Neural cell (in vitro differentiated cells): ENCODE measurements around the gene C4BPA. TPM values are rescaled to one million over a fixed set of nuclear protein-coding genes. Genes with fewer than 3 reads are reported as not detected.

Experiments
- H2AFZ ChIP-seq: fragments of 200-600, 300-800 bp; sonication (generic), shearing (Covaris generic); 2 replicates; pipeline ENCODE4 v1.6.0; 2014; ENCODE audit warnings: low read depth, mild to moderate bottlenecking, antibody characterized with exemption, low read length, moderate library complexity
- H3F3A ChIP-seq: fragments of 200-600 bp; shearing (Covaris generic); 2 replicates; pipeline ENCODE4 v1.6.1; 2016; ENCODE audit warnings: mild to moderate bottlenecking, moderate library complexity, mixed read lengths, antibody characterized with exemption, low read length; ENCODE audit not compliant: insufficient read depth, poor library complexity, severe bottlenecking
- H3K27ac ChIP-seq: fragments of 200-600, 300-800 bp; sonication (generic), shearing (Covaris generic); 2 replicates; pipeline ENCODE4 v1.5.1; 2014; ENCODE audit warnings: mild to moderate bottlenecking, low read length, moderate library complexity
- H3K27me3 ChIP-seq: fragments of 300-800, 200-600 bp; sonication (generic), shearing (Covaris generic); 2 replicates; pipeline ENCODE4 v1.6.0; 2014; ENCODE audit warnings: mild to moderate bottlenecking, low read depth, low read length, moderate library complexity; ENCODE audit not compliant: insufficient read depth
- H3K36me3 ChIP-seq: fragments of 300-800, 200-600 bp; sonication (generic), shearing (Covaris generic); 2 replicates; pipeline ENCODE4 v1.5.1; 2014; ENCODE audit warnings: mild to moderate bottlenecking, antibody characterized with exemption, low read length, moderate library complexity; ENCODE audit not compliant: insufficient read depth
- H3K4me2 ChIP-seq: fragments of 300-800, 200-600 bp; sonication (generic), shearing (Covaris generic); 2 replicates; pipeline ENCODE4 v1.6.0; 2014; ENCODE audit warnings: mild to moderate bottlenecking, low read length
- H3K4me3 ChIP-seq: fragments of 300-800, 200-600 bp; sonication (generic), shearing (Covaris generic); 2 replicates; pipeline ENCODE4 v1.5.1; 2014; ENCODE audit warnings: mild to moderate bottlenecking, low read length, moderate library complexity
- H3K79me2 ChIP-seq: fragments of 200-600 bp; shearing (Covaris generic); replicated peaks from 2 replicates; pipeline ENCODE4 v1.6.0; 2014; ENCODE audit warnings: mild to moderate bottlenecking, low read length, moderate library complexity; ENCODE audit not compliant: insufficient read depth
- H3K9ac ChIP-seq: fragments of 300-800, 200-600 bp; sonication (generic), shearing (Covaris generic); 2 replicates; pipeline ENCODE4 v1.6.1; 2016; ENCODE audit warnings: mild to moderate bottlenecking, low read length, mixed read lengths
- H3K9me2 ChIP-seq: fragments of 200-600 bp; shearing (Covaris generic); 2 replicates; pipeline ENCODE4 v1.6.1; 2016; ENCODE audit warnings: mild to moderate bottlenecking, low read length, mixed read lengths; ENCODE audit not compliant: insufficient read depth
- H3K9me3 ChIP-seq: fragments of 200-600, 300-800 bp; sonication (generic), shearing (Covaris generic); 2 replicates; pipeline ENCODE4 v1.6.1; 2016; ENCODE audit warnings: mild to moderate bottlenecking, mixed run types, low read length, moderate library complexity, mixed read lengths
- H4K20me1 ChIP-seq: fragments of 200-600 bp; shearing (Covaris generic); 2 replicates; pipeline ENCODE4 v1.6.1; 2016; ENCODE audit warnings: mild to moderate bottlenecking, mixed run types; ENCODE audit not compliant: insufficient read depth
- CTCF ChIP-seq: fragments of 450-650 bp; IDR thresholded peaks from 2 replicates; pipeline ENCODE4 v1.5.1; 2014; ENCODE audit warnings: antibody characterized with exemption, mild to moderate bottlenecking, moderate library complexity; ENCODE audit not compliant: poor library complexity, severe bottlenecking
- EP300 ChIP-seq: fragments of 450-650 bp; conservative IDR thresholded peaks from 2 replicates; pipeline ENCODE4 v1.6.1; 2014; ENCODE audit warnings: antibody characterized with exemption, mild to moderate bottlenecking, moderate library complexity; ENCODE audit not compliant: poor library complexity, severe bottlenecking
- EZH2 ChIP-seq: fragments of 200-600, 300-800 bp; shearing (Covaris generic), sonication (generic); IDR thresholded peaks from 2 replicates; pipeline ENCODE4 v1.6.1; 2014; ENCODE audit warnings: antibody characterized with exemption, low read length, borderline replicate concordance, mild to moderate bottlenecking; ENCODE audit not compliant: insufficient read depth, poor library complexity, severe bottlenecking
- MXI1 ChIP-seq: fragments of 450-650 bp; conservative IDR thresholded peaks from 2 replicates; pipeline ENCODE4 v1.6.1; 2014; ENCODE audit warnings: antibody characterized with exemption, mild to moderate bottlenecking; ENCODE audit not compliant: poor library complexity, severe bottlenecking
- POLR2AphosphoS5 ChIP-seq: IDR thresholded peaks from 2 replicates; pipeline ENCODE4 v1.6.1; 2012
- RAD21 ChIP-seq: fragments of 450-650 bp; conservative IDR thresholded peaks from 2 replicates; pipeline ENCODE4 v1.6.1; 2014; ENCODE audit warnings: antibody characterized with exemption, mild to moderate bottlenecking, moderate library complexity
- REST ChIP-seq: IDR thresholded peaks from 2 replicates; pipeline ENCODE4 v1.6.1; 2012; ENCODE audit warnings: borderline replicate concordance
- SMC3 ChIP-seq: fragments of 450-650 bp; conservative IDR thresholded peaks from 2 replicates; pipeline ENCODE4 v1.6.1; 2014; ENCODE audit warnings: antibody characterized with exemption, mild to moderate bottlenecking, moderate library complexity; ENCODE audit not compliant: poor library complexity
- TAF1 ChIP-seq: IDR thresholded peaks from 2 replicates; pipeline ENCODE4 v1.6.1; 2012; ENCODE audit warnings: low read depth
- polyA plus RNA-seq: library from polyadenylated mRNA; depleted of rRNA; stranded (reverse); fragments of >200 nt; gene quantifications from 2 replicates; pipeline ENCODE4 v1.2.3, GENCODE V29; 2014

The C4BPA gene
- polyA plus RNA-seq, 1 donor from 2014 or later, result not detected

GRCh38 chr1:207115269-207115668, 11.2 kb downstream of the C4BPA start:
- Histone ChIP-seq H4K20me1 (no peaks in the 10 kb centered on the region), H3F3A (no peaks in the 10 kb centered on the region), H3K9ac (no peak overlapping the region), H3K9me2 (no peaks in the 10 kb centered on the region), H2AFZ (no peak overlapping the region), H3K79me2 (no peaks in the 10 kb centered on the region), H3K9me3 (no peaks in the 10 kb centered on the region), H3K27ac (no peak overlapping the region), H3K27me3 (no peaks in the 10 kb centered on the region), H3K4me2 (no peak overlapping the region), H3K36me3 (no peaks in the 10 kb centered on the region), H3K4me3 (no peak overlapping the region)
- TF ChIP-seq REST, result no peak
- no peak for TF ChIP-seq CTCF
- TF ChIP-seq RAD21, result no peak
- TF ChIP-seq POLR2AphosphoS5, result no peak
- no peak for TF ChIP-seq SMC3
- no peak for TF ChIP-seq TAF1
- no peak for TF ChIP-seq EZH2
- TF ChIP-seq EP300, result no peak
- TF ChIP-seq MXI1, result no peak

- H3K36me3 ChIP-seq, result no peaks in the 10 kb centered on the region
- no peaks in the 10 kb centered on the region for H3K79me2 ChIP-seq
- H3F3A ChIP-seq, result no peaks in the 10 kb centered on the region
- no peak overlapping the region for H3K4me2 ChIP-seq
- no peaks in the 10 kb centered on the region for H3K9me2 ChIP-seq
- peaks cover 7% of the 10 kb centered on the region for H3K9me3 ChIP-seq
- TF ChIP-seq REST, result no peak
- no peak for TF ChIP-seq POLR2AphosphoS5
- TF ChIP-seq MXI1, result no peak
- TF ChIP-seq SMC3, result no peak
- TF ChIP-seq TAF1, result no peak
- TF ChIP-seq EZH2, result no peak
- no peak for TF ChIP-seq CTCF
- no peaks in the 10 kb centered on the region for H3K27me3 ChIP-seq
- no peak overlapping the region for H2AFZ ChIP-seq
- H3K27ac ChIP-seq, result no peak overlapping the region
- H3K4me3 ChIP-seq, result no peak overlapping the region
- H3K9ac ChIP-seq, result no peak overlapping the region
- H4K20me1 ChIP-seq, result no peaks in the 10 kb centered on the region
Measured at GRCh38 chr1:207124389-207124788, 20.4 kb downstream of the C4BPA start.
